Measurements from ENCODE around the gene CAPN9.

Gene CAPN9

DNA sequence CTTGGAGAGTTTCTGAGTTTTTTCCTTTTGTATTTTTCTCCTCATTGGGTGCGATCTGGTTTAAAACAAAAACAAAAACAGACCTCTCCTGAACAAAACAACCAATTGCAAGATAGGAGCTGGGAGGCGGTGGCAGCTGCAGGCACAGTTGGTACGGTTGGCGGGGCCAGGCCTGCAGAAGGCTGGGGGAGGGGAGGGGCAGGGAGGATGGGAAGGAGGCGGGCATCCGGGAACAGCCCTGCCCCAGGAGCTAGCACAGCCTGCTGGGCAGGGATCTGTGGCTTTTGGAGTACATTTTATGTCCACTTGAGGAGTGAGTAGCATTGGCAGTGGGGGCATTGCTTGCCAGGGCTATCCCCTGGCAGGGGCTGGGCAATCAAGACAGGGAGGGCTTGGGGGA lies 5.2 kb downstream of the CAPN9 start:
- intact Hi-C loops (cut with DNase I; ENCODE audit: low total_unique reads) = no loop called here
- no peak for DNase-seq
- Histone ChIP-seq H3K27ac (no peak overlapping the region), H3K9me3 (no peaks in the 10 kb centered on the region), H3K4me3 (no peak overlapping the region), H3K27me3 (no peaks in the 10 kb centered on the region), H3K4me1 (peaks cover 0 to 5% (median 2%) of the 10 kb centered on the region in 4 donors), H3K36me3 (no peaks in the 10 kb centered on the region)
- TF ChIP-seq, protein P1, sequence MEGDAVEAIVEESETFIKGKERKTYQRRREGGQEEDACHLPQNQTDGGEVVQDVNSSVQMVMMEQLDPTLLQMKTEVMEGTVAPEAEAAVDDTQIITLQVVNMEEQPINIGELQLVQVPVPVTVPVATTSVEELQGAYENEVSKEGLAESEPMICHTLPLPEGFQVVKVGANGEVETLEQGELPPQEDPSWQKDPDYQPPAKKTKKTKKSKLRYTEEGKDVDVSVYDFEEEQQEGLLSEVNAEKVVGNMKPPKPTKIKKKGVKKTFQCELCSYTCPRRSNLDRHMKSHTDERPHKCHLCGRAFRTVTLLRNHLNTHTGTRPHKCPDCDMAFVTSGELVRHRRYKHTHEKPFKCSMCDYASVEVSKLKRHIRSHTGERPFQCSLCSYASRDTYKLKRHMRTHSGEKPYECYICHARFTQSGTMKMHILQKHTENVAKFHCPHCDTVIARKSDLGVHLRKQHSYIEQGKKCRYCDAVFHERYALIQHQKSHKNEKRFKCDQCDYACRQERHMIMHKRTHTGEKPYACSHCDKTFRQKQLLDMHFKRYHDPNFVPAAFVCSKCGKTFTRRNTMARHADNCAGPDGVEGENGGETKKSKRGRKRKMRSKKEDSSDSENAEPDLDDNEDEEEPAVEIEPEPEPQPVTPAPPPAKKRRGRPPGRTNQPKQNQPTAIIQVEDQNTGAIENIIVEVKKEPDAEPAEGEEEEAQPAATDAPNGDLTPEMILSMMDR (IDR thresholded peaks at IDR 0.05) = no peak

- TF ChIP-seq, protein P1 (IDR thresholded peaks at IDR 0.05) = no peak
- no peak overlapping the region for H3K4me3 ChIP-seq
- intact Hi-C loops (cut with DNase I; ENCODE audit: low total_unique reads) = no loop called here
These were observed 6.0 kb downstream of the CAPN9 start for GRCh38 chr1:230753191-230753585.

DNA sequence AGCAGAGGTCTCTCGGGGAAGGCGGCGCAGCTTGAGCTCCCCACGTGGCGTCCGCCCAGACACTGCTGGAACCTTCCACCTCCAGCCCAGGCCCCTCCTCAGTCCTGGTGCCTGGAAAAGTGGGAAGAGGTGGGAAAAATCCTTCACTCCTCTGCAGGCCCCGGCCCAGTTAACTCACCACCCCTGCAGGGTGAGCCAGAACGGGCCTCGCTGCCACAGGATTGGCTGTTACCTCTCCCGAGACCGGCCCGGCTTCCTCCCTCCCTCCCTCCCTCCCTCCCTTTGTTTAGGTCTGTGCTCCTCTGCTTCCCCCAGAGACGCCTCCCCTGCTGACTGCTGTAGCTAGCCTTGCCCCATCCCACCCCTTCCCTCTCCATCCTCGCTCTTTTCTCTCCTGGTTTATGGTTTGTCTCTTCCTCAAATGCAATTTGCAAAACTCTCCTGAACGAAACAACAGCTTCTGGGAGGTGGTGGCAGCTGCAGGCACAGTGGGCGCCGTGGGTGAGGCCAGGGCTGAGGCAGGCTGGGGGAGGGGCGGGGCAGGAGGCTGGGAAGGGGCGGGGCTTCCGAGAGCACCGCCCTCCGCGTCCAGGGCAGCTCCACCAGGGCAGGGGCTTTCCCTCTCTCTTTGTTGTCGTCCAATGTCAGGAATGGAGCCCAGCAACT lies 6.5 kb downstream of the CAPN9 start:
- Histone ChIP-seq H3K27ac (peak overlapping the region in 1 of 2 donors; percentile 28), H3K36me3 (no peaks in the 10 kb centered on the region), H3K4me1 (peaks cover 0 to 5% (median 2%) of the 10 kb centered on the region in 4 donors), H3K9me3 (no peaks in the 10 kb centered on the region), H3K4me3 (peak overlapping the region in 1 of 2 donors; percentile 33), H3K27me3 (no peaks in the 10 kb centered on the region)
- intact Hi-C loops (cut with DNase I; ENCODE audit: low total_unique reads) = no loop called here
- TF ChIP-seq, protein P1 (IDR thresholded peaks at IDR 0.05) = no peak
- DNase-seq = no peak

More at GRCh38 chr1:230753191-230753585, 6.0 kb downstream of the CAPN9 start:
- Histone ChIP-seq H3K27ac (peak overlapping the region in 1 of 2 donors; percentile 28), H3K4me1 (peaks cover 0 to 5% (median 2%) of the 10 kb centered on the region in 4 donors), H3K27me3 (no peaks in the 10 kb centered on the region), H3K36me3 (no peaks in the 10 kb centered on the region), H3K9me3 (no peaks in the 10 kb centered on the region)
- no peak for DNase-seq

- peaks cover 0 to 5% (median 2%) of the 10 kb centered on the region in 4 donors for H3K4me1 ChIP-seq
- DNase-seq = no peak
- H3K36me3 ChIP-seq = no peaks in the 10 kb centered on the region
- intact Hi-C loops (cut with DNase I; ENCODE audit: low total_unique reads) = no loop called here
- no peak overlapping the region for H3K27ac ChIP-seq
- TF ChIP-seq, protein P1 (IDR thresholded peaks at IDR 0.05) = no peak
- no peaks in the 10 kb centered on the region for H3K27me3 ChIP-seq
- H3K4me3 ChIP-seq = no peak overlapping the region
- no peaks in the 10 kb centered on the region for H3K9me3 ChIP-seq
These were observed 7.6 kb downstream of the CAPN9 start for GRCh38 chr1:230754796-230755195.

GRCh38 chr1:230757856-230758708 lies 10.9 kb downstream of the CAPN9 start:
- TF ChIP-seq, protein P1 (IDR thresholded peaks at IDR 0.05) = no peak
- H3K4me3 ChIP-seq = no peak overlapping the region
- peaks cover 0 to 5% (median 2%) of the 10 kb centered on the region in 4 donors for H3K4me1 ChIP-seq
- H3K9me3 ChIP-seq = no peaks in the 10 kb centered on the region
- no peaks in the 10 kb centered on the region for H3K27me3 ChIP-seq
- no peak for DNase-seq
- no peak overlapping the region for H3K27ac ChIP-seq
- H3K36me3 ChIP-seq = no peaks in the 10 kb centered on the region
- intact Hi-C loops (cut with DNase I; ENCODE audit: low total_unique reads) = no loop called here

All from tibial artery (tissue), 4 donors.